Measurements from ENCODE around the gene ATF3. TPM values are rescaled to one million over a fixed set of nuclear protein-coding genes. Genes with fewer than 3 reads are reported as not detected.

Gene ATF3
- total RNA-seq, 1 experiment from 2014 or later: 21.8 TPM

GRCh38 chr1:212666116-212666775 is 57.7 kb downstream of the ATF3 start:
- intact Hi-C loops (cut with micrococcal nuclease; ENCODE audit: unreplicated experiment): loop anchor here (5.0 kb wide), 1 partner anchor 59 kb away; the partner anchor contains the start of gene ATF3

GRCh38 chr1:212667223-212668139 is 58.9 kb downstream of the ATF3 start:
- no peak for TF ChIP-seq CTCF (IDR thresholded peaks at IDR 0.05; ENCODE audit: insufficient read depth in 1 of 2, low read depth in 1 of 2, low read length in 1 of 2, severe bottlenecking in 1 of 2, unreplicated experiment in 1 of 2)
- Histone ChIP-seq H3K27me3 (replicated peaks; ENCODE audit: control insufficient read depth, insufficient read depth, low read length) (no peaks in the 10 kb centered on the region), H3K36me3 (ENCODE audit: control insufficient read depth, insufficient read depth, low read length) (no peaks in the 10 kb centered on the region), H3K4me3 (ENCODE audit: low read depth, low read length) (no peak overlapping the region), H3K9me3 (no peaks in the 10 kb centered on the region), H3K4me1 (no peaks in the 10 kb centered on the region)
- H3K27ac Mint-ChIP-seq (ENCODE audit: unreplicated experiment): no peak overlapping the region
- no peaks in the 10 kb centered on the region for H3K9me3 Mint-ChIP-seq (ENCODE audit: unreplicated experiment)
- H3K36me3 Mint-ChIP-seq (ENCODE audit: insufficient read depth, unreplicated experiment): no peaks in the 10 kb centered on the region
- H3K4me1 Mint-ChIP-seq (ENCODE audit: low read depth, unreplicated experiment): peaks cover 6% of the 10 kb centered on the region
- ChIA-PET CTCF (interaction anchor here (0.6 to 1.2 kb wide), 3 partner anchors 24 to 82 kb away, joined by 3 to 13 read pairs (median 4); no protein-coding TSS in a partner anchor), POLR2A (no interaction called here)
- BruUV-seq (replicated peaks): no TSS peak
- peak in 1 of 2 experiments; percentile 40 for DNase-seq
- H3K27me3 Mint-ChIP-seq (ENCODE audit: insufficient read depth, unreplicated experiment): peaks cover 12% of the 10 kb centered on the region
- H3K4me3 Mint-ChIP-seq (ENCODE audit: unreplicated experiment): no peak overlapping the region
- intact Hi-C loops (cut with micrococcal nuclease; ENCODE audit: unreplicated experiment): loop anchor here (5.0 kb wide), 1 partner anchor 60 kb away; the partner anchor contains the start of gene ATF3

More at GRCh38 chr1:212666116-212666775, 57.7 kb downstream of the ATF3 start:
- no peak for TF ChIP-seq CTCF (IDR thresholded peaks at IDR 0.05; ENCODE audit: insufficient read depth in 1 of 2, low read depth in 1 of 2, low read length in 1 of 2, severe bottlenecking in 1 of 2, unreplicated experiment in 1 of 2)
- DNase-seq: no peak
- Histone ChIP-seq H3K4me3 (ENCODE audit: low read depth, low read length) (no peak overlapping the region), H3K36me3 (ENCODE audit: control insufficient read depth, insufficient read depth, low read length) (no peaks in the 10 kb centered on the region), H3K4me1 (no peaks in the 10 kb centered on the region), H3K9me3 (no peaks in the 10 kb centered on the region), H3K27me3 (replicated peaks; ENCODE audit: control insufficient read depth, insufficient read depth, low read length) (no peaks in the 10 kb centered on the region)
- H3K4me3 Mint-ChIP-seq (ENCODE audit: unreplicated experiment): peak overlapping the region; percentile 74
- no TSS peak for BruUV-seq (replicated peaks)
- peaks cover 6% of the 10 kb centered on the region for H3K4me1 Mint-ChIP-seq (ENCODE audit: low read depth, unreplicated experiment)
- ChIA-PET POLR2A (no interaction called here), CTCF (interaction anchor here (0.6 to 1.3 kb wide), 6 partner anchors 22 to 1615 kb away, joined by 4 to 14 read pairs (median 6); partner anchors contain the start of genes ATF3 and SMYD2)
- H3K27me3 Mint-ChIP-seq (ENCODE audit: insufficient read depth, unreplicated experiment): peaks cover 11% of the 10 kb centered on the region
- no peaks in the 10 kb centered on the region for H3K9me3 Mint-ChIP-seq (ENCODE audit: unreplicated experiment)
- no peaks in the 10 kb centered on the region for H3K36me3 Mint-ChIP-seq (ENCODE audit: insufficient read depth, unreplicated experiment)
- no peak overlapping the region for H3K27ac Mint-ChIP-seq (ENCODE audit: unreplicated experiment)

DNA sequence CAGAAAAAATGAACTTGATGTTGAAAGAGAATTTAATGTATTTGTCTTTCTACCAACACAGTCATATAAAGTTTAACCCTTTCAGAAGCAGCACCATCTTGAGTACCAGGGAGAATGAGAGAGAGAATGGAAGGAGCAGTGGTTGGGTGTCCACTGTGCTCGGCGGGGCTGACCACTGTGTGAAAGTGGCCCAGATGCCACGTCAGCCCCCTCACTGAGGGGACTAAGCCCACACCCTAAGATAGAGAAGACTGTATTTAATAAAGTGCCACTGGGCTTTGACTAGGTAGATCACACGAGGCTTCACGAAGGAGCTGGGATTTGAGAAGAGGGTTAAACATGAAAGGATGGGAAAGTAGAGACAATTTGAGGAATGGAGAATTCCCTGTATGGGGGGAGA is 59.9 kb downstream of the ATF3 start:
- H3K9me3 Mint-ChIP-seq (ENCODE audit: unreplicated experiment): no peaks in the 10 kb centered on the region
- POLR2A ChIA-PET: no interaction called here
- DNase-seq: no peak
- Histone ChIP-seq H3K36me3 (ENCODE audit: control insufficient read depth, insufficient read depth, low read length) (no peaks in the 10 kb centered on the region), H3K9me3 (no peaks in the 10 kb centered on the region), H3K27me3 (replicated peaks; ENCODE audit: control insufficient read depth, insufficient read depth, low read length) (no peaks in the 10 kb centered on the region), H3K4me1 (no peaks in the 10 kb centered on the region), H3K4me3 (ENCODE audit: low read depth, low read length) (no peak overlapping the region)
- no peak overlapping the region for H3K27ac Mint-ChIP-seq (ENCODE audit: unreplicated experiment)
- H3K4me1 Mint-ChIP-seq (ENCODE audit: low read depth, unreplicated experiment): peaks cover 6% of the 10 kb centered on the region
- no peak for TF ChIP-seq CTCF (IDR thresholded peaks at IDR 0.05; ENCODE audit: insufficient read depth in 1 of 2, low read depth in 1 of 2, low read length in 1 of 2, severe bottlenecking in 1 of 2, unreplicated experiment in 1 of 2)
- BruUV-seq (replicated peaks): no TSS peak
- H3K36me3 Mint-ChIP-seq (ENCODE audit: insufficient read depth, unreplicated experiment): no peaks in the 10 kb centered on the region
- H3K27me3 Mint-ChIP-seq (ENCODE audit: insufficient read depth, unreplicated experiment): peaks cover 13% of the 10 kb centered on the region
- CTCF ChIA-PET: interaction anchor here (1.0 to 1.2 kb wide), 2 partner anchors 25 to 81 kb away, joined by 3 to 4 read pairs; no protein-coding TSS in a partner anchor
- no peak overlapping the region for H3K4me3 Mint-ChIP-seq (ENCODE audit: unreplicated experiment)
- intact Hi-C loops (cut with micrococcal nuclease; ENCODE audit: unreplicated experiment): loop anchor here (5.0 kb wide), 1 partner anchor 61 kb away; the partner anchor contains the start of gene ATF3

Data from Caco-2 (cell line).